SU-DHL-6 (cell line): ENCODE measurements around the gene CTPS1.
A peak's percentile ranks its signal among the peaks of the same experiment; 100 is the strongest.

Experiments used
- H2AFZ ChIP-seq: fragments of 200-600 bp; sonication (generic); 2 replicates; pipeline ENCODE4 v1.6.1; 2014; ENCODE audit warnings: low read depth, mild to moderate bottlenecking, moderate library complexity, mixed read lengths, antibody characterized with exemption, low read length; ENCODE audit not compliant: severe bottlenecking
- H3F3A ChIP-seq: fragments of 200-600 bp; shearing (Covaris generic); 2 replicates; pipeline ENCODE4 v1.6.0; 2016; ENCODE audit warnings: antibody characterized with exemption, mild to moderate bottlenecking; ENCODE audit not compliant: insufficient read depth
- H3K27ac ChIP-seq: fragments of 200-600 bp; sonication (generic); 2 replicates; pipeline ENCODE4 v1.5.1; 2016; ENCODE audit warnings: low read depth, mild to moderate bottlenecking, low read length, moderate library complexity, mixed read lengths
- H3K27me3 ChIP-seq: fragments of 200-600 bp; sonication (generic), shearing (Covaris generic); 2 replicates; pipeline ENCODE4 v1.6.0; 2014; ENCODE audit warnings: mild to moderate bottlenecking, low read length
- H3K36me3 ChIP-seq: fragments of 200-600 bp; sonication (generic); 2 replicates; pipeline ENCODE4 v1.6.1; 2014; ENCODE audit warnings: mild to moderate bottlenecking, low read length, mixed read lengths
- H3K4me2 ChIP-seq: fragments of 300-600, 200-600 bp; shearing (Covaris generic), sonication (generic); 2 replicates; pipeline ENCODE4 v1.6.0; 2014; ENCODE audit warnings: low read length, low read depth, mild to moderate bottlenecking; ENCODE audit not compliant: poor library complexity, severe bottlenecking
- H3K4me3 ChIP-seq: fragments of 200-600 bp; sonication (generic); 2 replicates; pipeline ENCODE4 v1.5.1; 2014; ENCODE audit warnings: antibody characterized with exemption, low read length, mild to moderate bottlenecking, mixed read lengths; ENCODE audit not compliant: insufficient read depth, poor library complexity, severe bottlenecking
- H3K79me2 ChIP-seq: fragments of 200-600 bp; sonication (generic); 2 replicates; pipeline ENCODE4 v1.6.1; 2014; ENCODE audit warnings: mild to moderate bottlenecking, low read length, moderate library complexity; ENCODE audit not compliant: insufficient read depth
- H3K9ac ChIP-seq: fragments of 200-600 bp; sonication (generic); 2 replicates; pipeline ENCODE4 v1.7.0; 2014; ENCODE audit warnings: mild to moderate bottlenecking, low read length
- H3K9me2 ChIP-seq: fragments of 200-600 bp; sonication (generic); replicated peaks from 2 replicates; pipeline ENCODE4 v1.6.1; 2014; ENCODE audit warnings: low read length; ENCODE audit not compliant: insufficient read depth
- H3K9me3 ChIP-seq: fragments of 200-600 bp; sonication (generic); 2 replicates; pipeline ENCODE4 v1.6.1; 2014; ENCODE audit warnings: low read length, mixed read lengths; ENCODE audit not compliant: insufficient read depth
- H4K20me1 ChIP-seq: fragments of 200-600 bp; sonication (generic); 2 replicates; pipeline ENCODE4 v1.6.1; 2014; ENCODE audit warnings: low read depth, mild to moderate bottlenecking, antibody characterized with exemption, low read length, moderate library complexity, mixed read lengths
- CTCF ChIP-seq: fragments of 200-600 bp; sonication (generic); IDR thresholded peaks from one replicate; pipeline ENCODE4 v1.5.1; 2017; ENCODE audit warnings: antibody characterized with exemption, mild to moderate bottlenecking, low read length, moderate library complexity; ENCODE audit not compliant: insufficient read depth, poor library complexity, severe bottlenecking
- EZH2phosphoT487 ChIP-seq: fragments of 200-600 bp; sonication (generic), shearing (Covaris generic); conservative IDR thresholded peaks from 2 replicates; pipeline ENCODE4 v1.6.1; 2018; ENCODE audit warnings: mild to moderate bottlenecking, antibody characterized with exemption, low read length, moderate library complexity, mixed read lengths

Gene CTPS1

GRCh38 chr1:40979241-40980067 lies at the start of gene CTPS1:
Gene CTPS1 (plus strand): TSS chr1:40979696. CDS start chr1:40983291, 3,595 bp downstream.
- H3K9me3 ChIP-seq, result no peaks in the 10 kb centered on the region
- no peaks in the 10 kb centered on the region for H3K27me3 ChIP-seq
- peaks cover 45% of the 10 kb centered on the region for H3K79me2 ChIP-seq
- H3K4me3 ChIP-seq, result peak within 1 kb of the TSS; percentile 93
- no peaks in the 10 kb centered on the region for H3K9me2 ChIP-seq
- H3K9ac ChIP-seq, result peak within 1 kb of the TSS; percentile 99
- TF ChIP-seq EZH2phosphoT487, result no peak
- peak; percentile 23 for TF ChIP-seq CTCF
- H3K36me3 ChIP-seq, result peaks cover 8% of the 10 kb centered on the region
- H3K4me2 ChIP-seq, result peak within 1 kb of the TSS; percentile 73
- no peaks in the 10 kb centered on the region for H3F3A ChIP-seq
- peak within 1 kb of the TSS; percentile 95 for H3K27ac ChIP-seq
- H4K20me1 ChIP-seq, result peaks cover 18% of the 10 kb centered on the region; the same call in 1 of the 2 replicates
- peak within 1 kb of the TSS; percentile 82 for H2AFZ ChIP-seq

- Histone ChIP-seq H3K9me2 (no peaks in the 10 kb centered on the region), H3K4me3 (no peak overlapping the region), H3K9me3 (no peaks in the 10 kb centered on the region), H2AFZ (no peak overlapping the region), H3K36me3 (no peaks in the 10 kb centered on the region), H3K9ac (no peak overlapping the region), H3K4me2 (no peak overlapping the region), H3K27me3 (no peaks in the 10 kb centered on the region), H3K27ac (no peak overlapping the region), H4K20me1 (no peaks in the 10 kb centered on the region), H3K79me2 (no peaks in the 10 kb centered on the region), H3F3A (no peaks in the 10 kb centered on the region)
- TF ChIP-seq CTCF, result no peak
- no peak for TF ChIP-seq EZH2phosphoT487
These were observed 49.1 kb upstream of the CTPS1 start for GRCh38 chr1:40930174-40930964.

GRCh38 chr1:40931601-40932000 lies 47.9 kb upstream of the CTPS1 start:
- no peaks in the 10 kb centered on the region for H3K9me3 ChIP-seq
- no peak overlapping the region for H3K9ac ChIP-seq
- H3F3A ChIP-seq, result no peaks in the 10 kb centered on the region
- H3K9me2 ChIP-seq, result no peaks in the 10 kb centered on the region
- no peak overlapping the region for H2AFZ ChIP-seq
- no peaks in the 10 kb centered on the region for H3K27me3 ChIP-seq
- H3K79me2 ChIP-seq, result no peaks in the 10 kb centered on the region
- no peak for TF ChIP-seq EZH2phosphoT487
- no peak for TF ChIP-seq CTCF
- no peaks in the 10 kb centered on the region for H4K20me1 ChIP-seq
- no peak overlapping the region for H3K27ac ChIP-seq
- H3K4me3 ChIP-seq, result no peak overlapping the region
- no peaks in the 10 kb centered on the region for H3K36me3 ChIP-seq
- no peak overlapping the region for H3K4me2 ChIP-seq
